K562 (cell line): ENCODE data around the gene MARCKSL1. TPM values are rescaled to one million over a fixed set of nuclear protein-coding genes. Genes with fewer than 3 reads are reported as not detected.

ENCODE experiments used
- ATAC-seq: fragments of 200-7000 bp; cut with Tn5 transposase; 3 replicates; pipeline ENCODE4 v1.9.1; 2020; ENCODE audit warnings: moderate library complexity
- BruUV-seq: library from RNA; stranded (reverse); fragments of 400-500 nt; replicated peaks from 2 replicates; lab custom pipeline; 2021; lab: Mats Ljungman, UMichigan
- CTCF ChIA-PET: fragments of 300-600 bp; formaldehyde crosslinking; extraction: SDS; loops from one replicate; lab custom pipeline; 2021; ENCODE audit warnings: low intra/inter-chr PET ratio; lab: Yijun Ruan, JAX
- POLR2A ChIA-PET: fragments of 300-600, 350-650 bp; sonication (Branson Sonifier 250); formaldehyde crosslinking; extraction: SDS; loops from one replicate; lab custom pipeline; 2021; ENCODE audit warnings: antibody characterized with exemption, inconsistent platforms; lab: Yijun Ruan, JAX
- DNase-seq, 4 experiments: peaks; one replicate each; pipeline versions ENCODE4 v3.0.0 to v3.0.0-alpha.2; 2011 to 2018; ENCODE audit warnings: low spot score in 3 of 4, mixed read lengths in 3 of 4; ENCODE audit errors: extremely low read depth in 1 of 4
- FAIRE-seq: peaks from 2 replicates; lab custom pipeline; 2011; peaks lifted over from hg19 to GRCh38; lab: Jason Lieb, UNC
- H2AFZ ChIP-seq: 2 replicates; pipeline ENCODE4 v1.6.0; 2011; ENCODE audit warnings: low read depth, low read length, control low read depth, inconsistent platforms
- H3K27ac ChIP-seq: fragments of 200-600 bp; 3 replicates; pipeline ENCODE4 v1.8.0; 2011; ENCODE audit warnings: low read depth, mild to moderate bottlenecking, control low read depth, inconsistent platforms, low read length, moderate library complexity, mixed read lengths; ENCODE audit errors: extremely low read depth
- H3K27me3 ChIP-seq, 2 experiments: fragments of 300-600 bp in 1 of 2; 2 replicates in 1 of 2; 3 replicates in 1 of 2; pipeline versions ENCODE4 v1.6.0 to v1.8.0; 2011; ENCODE audit warnings: inconsistent platforms in 2 of 2, low read length in 2 of 2, mild to moderate bottlenecking in 1 of 2, mixed read lengths in 1 of 2, moderate library complexity in 1 of 2; ENCODE audit not compliant: control insufficient read depth in 2 of 2, insufficient read depth in 2 of 2
- H3K36me3 ChIP-seq: fragments of 300-600 bp; 3 replicates; pipeline ENCODE4 v1.8.0; 2011; ENCODE audit warnings: mild to moderate bottlenecking, low read length, inconsistent platforms; ENCODE audit not compliant: control insufficient read depth, insufficient read depth
- H3K4me1 ChIP-seq, 2 experiments: fragments of 200-600 bp in 1 of 2; replicated peaks in 1 of 2; 2 replicates in 1 of 2; 3 replicates in 1 of 2; pipeline versions ENCODE4 v1.5.1 to v1.8.0; 2011; ENCODE audit warnings: inconsistent platforms in 2 of 2, low read length in 2 of 2, mild to moderate bottlenecking in 1 of 2, mixed read lengths in 1 of 2, moderate library complexity in 1 of 2; ENCODE audit not compliant: control insufficient read depth in 2 of 2, insufficient read depth in 2 of 2
- H3K4me2 ChIP-seq: 2 replicates; pipeline ENCODE4 v1.6.1; 2011; ENCODE audit warnings: low read length, control low read depth, inconsistent platforms, mixed read lengths; ENCODE audit not compliant: insufficient read depth
- H3K4me3 ChIP-seq: fragments of 200-600 bp; sonication (generic), shearing (Covaris generic); 2 replicates; pipeline ENCODE4 v1.5.1; 2016; ENCODE audit warnings: control low read depth, inconsistent platforms
- H3K79me2 ChIP-seq: fragments of 200-600 bp; 3 replicates; pipeline ENCODE4 v1.8.0; 2011; ENCODE audit warnings: low read length, inconsistent platforms; ENCODE audit not compliant: control insufficient read depth, insufficient read depth
- H3K9ac ChIP-seq, 2 experiments: 2 replicates each; pipeline versions ENCODE4 v1.6.0 to v1.6.1; 2011; ENCODE audit warnings: low read depth in 2 of 2, low read length in 2 of 2, control low read depth in 1 of 2, inconsistent platforms in 1 of 2, mild to moderate bottlenecking in 1 of 2, mixed read lengths in 1 of 2; ENCODE audit not compliant: insufficient read depth in 1 of 2
- H3K9me1 ChIP-seq: one replicate; pipeline ENCODE4 v1.6.0; 2011; ENCODE audit warnings: inconsistent platforms, mild to moderate bottlenecking, low read length, moderate library complexity; ENCODE audit not compliant: control insufficient read depth, insufficient read depth
- H3K9me3 ChIP-seq: replicated peaks from 2 replicates; pipeline ENCODE4 v1.5.1; 2011; ENCODE audit warnings: low read depth, low read length, inconsistent platforms; ENCODE audit not compliant: control insufficient read depth, insufficient read depth
- H4K20me1 ChIP-seq: replicated peaks from 2 replicates; pipeline ENCODE4 v1.6.1; 2011; ENCODE audit warnings: low read length, inconsistent platforms, mixed read lengths; ENCODE audit not compliant: control insufficient read depth, insufficient read depth
- PTRF ChIP-seq: fragments of 450-650 bp; IDR thresholded peaks from 2 replicates; pipeline ENCODE4 v1.6.1; 2016; ENCODE audit warnings: mild to moderate bottlenecking, missing genetic modification characterization, missing compliant biosample characterization
- ZNF318 ChIP-seq, 2 experiments: fragments of 450-650 bp; IDR thresholded peaks; 2 replicates each; pipeline ENCODE4 v1.6.1; 2016; ENCODE audit warnings: mild to moderate bottlenecking in 2 of 2, borderline replicate concordance in 1 of 2, low read depth in 1 of 2, moderate library complexity in 1 of 2
- WGBS: fragments of 100-300 bp; shearing (Covaris generic); methylation state at CpG from one replicate; pipeline ENCODE4 v1.1.6; 2016; ENCODE audit warnings: low coverage, mixed read lengths; ENCODE audit not compliant: insufficient coverage; ENCODE audit errors: missing lambda C conversion rate; 5-methylcytosine and 5-hydroxymethylcytosine counted together
- in situ Hi-C: fragments of 300-500 bp; cut with MboI; formaldehyde crosslinking; loops from 4 replicates; pipeline ENCODE4 v1.15.0; 2018; ENCODE audit warnings: inconsistent platforms, mixed read lengths
- intact Hi-C: fragments of 100-400 bp; cut with micrococcal nuclease; formaldehyde crosslinking; loops from 2 replicates; pipeline ENCODE4 v1.14.2; 2022
- polyA plus RNA-seq, 8 experiments: library from polyadenylated mRNA; depleted of rRNA in 4 of 8; stranded (reverse) in 5 of 8; unstranded in 3 of 8; fragments of >200 nt; fragmentation: Nextera tagmentation in 2 of 8; fragmentation: Illumina TruSeq in 1 of 8; extraction: Ambion mirVana in 2 of 8; extraction: Trizol in 1 of 8; gene quantifications; 2 replicates each; pipeline versions ENCODE4 v1.2.1 to v1.2.3, GENCODE V29; 2011 to 2014; ENCODE audit warnings: inconsistent platforms in 1 of 8, missing spikeins in 1 of 8
- total RNA-seq, 7 experiments: library from RNA; depleted of rRNA in 6 of 7; stranded (reverse); fragments of >200 nt in 6 of 7; fragmentation: Illumina TruSeq in 2 of 7; extraction: Trizol in 2 of 7; gene quantifications; 2 replicates each; pipeline versions ENCODE4 v1.2.1 to v1.2.3, GENCODE V29; 2011 to 2021; ENCODE audit warnings: low replicate concordance in 1 of 7

Gene MARCKSL1
- total and polyA plus RNA-seq, 9 of the 15 experiments (the other 6 are each of a cell fraction or from before 2014, with no cell fraction given), result 14.7 to 325 (median 155) TPM

DNA sequence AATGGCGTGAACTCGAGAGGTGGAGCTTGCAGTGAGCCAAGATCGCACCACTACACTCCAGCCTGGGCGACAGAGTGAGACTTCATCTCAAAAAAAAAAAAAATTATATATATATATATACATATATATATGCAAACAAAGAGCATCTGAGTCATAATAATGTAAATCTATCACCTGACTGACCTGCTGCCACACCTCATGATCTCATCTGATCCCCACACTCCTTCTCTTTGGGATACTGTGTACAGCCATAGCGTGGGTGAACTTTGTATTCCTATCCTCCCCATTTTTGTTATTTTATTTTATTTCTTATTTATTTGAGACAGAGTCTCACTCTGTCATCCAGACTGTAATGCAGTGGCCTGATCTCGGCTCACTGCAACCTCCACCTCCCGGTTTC lies 46.8 kb downstream of the MARCKSL1 start (continued):
- TF ChIP-seq ZNF318 (IDR thresholded peaks at IDR 0.05; ENCODE audit: borderline replicate concordance in 1 of 2, low read depth in 1 of 2), result no peak

DNA sequence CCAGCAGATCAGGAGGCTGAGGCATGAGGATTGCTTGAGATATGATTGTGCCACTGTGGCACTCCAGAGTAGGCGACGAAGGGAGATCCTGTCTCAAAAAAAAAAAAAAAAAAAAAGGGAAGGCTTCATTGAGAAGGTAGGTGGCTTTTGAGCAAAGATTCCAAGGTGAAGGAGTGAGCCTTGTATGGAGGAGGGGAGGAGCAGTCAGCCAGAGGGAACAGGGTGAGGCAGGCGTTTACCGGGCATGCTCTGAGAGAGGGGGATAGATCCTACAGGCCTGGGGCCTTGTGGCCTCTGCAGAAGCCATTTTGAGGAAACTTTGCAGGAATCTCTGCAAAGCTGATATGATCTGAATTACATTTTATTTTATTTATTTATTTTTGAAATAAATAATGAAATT lies 49.3 kb downstream of the MARCKSL1 start:
- Histone ChIP-seq H3K4me1 (peaks cover 5 to 11% of the 10 kb centered on the region in 2 experiments; a peak in 4 of 5 replicates), H3K79me2 (peaks cover 6% of the 10 kb centered on the region; the same call in 1 of the 3 replicates), H4K20me1 (no peaks in the 10 kb centered on the region), H3K9me3 (no peaks in the 10 kb centered on the region), H3K9ac (no peak overlapping the region), H3K36me3 (no peaks in the 10 kb centered on the region), H3K27ac (no peak overlapping the region), H3K4me2 (no peak overlapping the region), H3K4me3 (no peak overlapping the region), H3K27me3 (no peaks in the 10 kb centered on the region), H3K9me1 (no peaks in the 10 kb centered on the region), H2AFZ (no peak overlapping the region)
- in situ Hi-C loops (no loop called here), intact Hi-C loops (no loop called here)
- POLR2A ChIA-PET, result interaction anchor here (0.6 to 1.2 kb wide), 2 partner anchors 12 to 49 kb away, joined by 3 read pairs; partner anchors contain the start of gene MARCKSL1
- FAIRE-seq (no peak), DNase-seq (no peak), ATAC-seq (no peak)
- CTCF ChIA-PET, result no interaction called here
- no TSS peak for BruUV-seq
- 81% methylated on average over 4 of the region's 4 CpGs for WGBS
- no peak for TF ChIP-seq PTRF (tag)
